ENCODE data around the gene JARID2.

DNA sequence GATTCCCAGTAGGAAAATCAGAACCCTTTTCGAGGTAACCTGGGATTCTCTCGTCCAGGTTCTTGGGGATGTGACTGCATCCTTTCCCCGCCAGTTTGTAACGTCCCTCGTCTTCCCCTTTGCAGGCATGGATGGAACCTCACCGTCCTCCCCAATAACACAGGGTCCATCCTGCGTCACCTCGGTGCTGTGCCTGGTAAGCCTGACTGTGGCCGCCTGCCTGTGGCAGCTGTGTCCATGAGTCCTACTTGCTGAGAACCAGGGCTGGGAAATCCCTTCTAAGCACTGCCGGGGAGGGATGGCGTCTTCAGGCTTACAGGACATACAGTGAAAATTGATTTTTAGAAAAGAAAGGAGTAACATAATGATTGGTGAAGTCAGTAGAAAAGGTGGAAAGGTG lies 261.4 kb downstream of the JARID2 start:
- TF ChIP-seq, protein P1, sequence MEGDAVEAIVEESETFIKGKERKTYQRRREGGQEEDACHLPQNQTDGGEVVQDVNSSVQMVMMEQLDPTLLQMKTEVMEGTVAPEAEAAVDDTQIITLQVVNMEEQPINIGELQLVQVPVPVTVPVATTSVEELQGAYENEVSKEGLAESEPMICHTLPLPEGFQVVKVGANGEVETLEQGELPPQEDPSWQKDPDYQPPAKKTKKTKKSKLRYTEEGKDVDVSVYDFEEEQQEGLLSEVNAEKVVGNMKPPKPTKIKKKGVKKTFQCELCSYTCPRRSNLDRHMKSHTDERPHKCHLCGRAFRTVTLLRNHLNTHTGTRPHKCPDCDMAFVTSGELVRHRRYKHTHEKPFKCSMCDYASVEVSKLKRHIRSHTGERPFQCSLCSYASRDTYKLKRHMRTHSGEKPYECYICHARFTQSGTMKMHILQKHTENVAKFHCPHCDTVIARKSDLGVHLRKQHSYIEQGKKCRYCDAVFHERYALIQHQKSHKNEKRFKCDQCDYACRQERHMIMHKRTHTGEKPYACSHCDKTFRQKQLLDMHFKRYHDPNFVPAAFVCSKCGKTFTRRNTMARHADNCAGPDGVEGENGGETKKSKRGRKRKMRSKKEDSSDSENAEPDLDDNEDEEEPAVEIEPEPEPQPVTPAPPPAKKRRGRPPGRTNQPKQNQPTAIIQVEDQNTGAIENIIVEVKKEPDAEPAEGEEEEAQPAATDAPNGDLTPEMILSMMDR (conservative IDR thresholded peaks at IDR 0.05 in 1 of 2, IDR thresholded peaks at IDR 0.05 in 1 of 2; ENCODE audit: extremely low read depth in 1 of 2, insufficient read depth in 1 of 2, low read depth in 1 of 2, low read length in 2 of 2), result no peak
- TF ChIP-seq EZH2 (IDR thresholded peaks at IDR 0.05; ENCODE audit: borderline replicate concordance, low read length), result no peak

Measured in mammary epithelial cell (primary cell).